C4-2B (cell line): ENCODE data around the gene TPO.

Experiments used
- H3K27ac ChIP-seq: fragments of 450-650 bp; 2 replicates; pipeline ENCODE4 v1.5.1; 2017
- CTCF ChIP-seq: fragments of 450-650 bp; conservative IDR thresholded peaks from 2 replicates; pipeline ENCODE4 v1.5.1; 2017; ENCODE audit warnings: mild to moderate bottlenecking
- ZFX ChIP-seq: fragments of 450-650 bp; IDR thresholded peaks from 2 replicates; pipeline ENCODE4 v1.6.1; 2017

The TPO gene

GRCh38 chr2:1460851-1461418 lies 47.7 kb downstream of the TPO start:
- H3K27ac ChIP-seq = no peak overlapping the region
- TF ChIP-seq ZFX = no peak
- TF ChIP-seq CTCF = no peak

GRCh38 chr2:1461507-1462390 lies 48.5 kb downstream of the TPO start:
- no peak for TF ChIP-seq ZFX
- no peak for TF ChIP-seq CTCF
- H3K27ac ChIP-seq = no peak overlapping the region

- H3K27ac ChIP-seq = no peak overlapping the region
- no peak for TF ChIP-seq ZFX
- no peak for TF ChIP-seq CTCF
Observed at GRCh38 chr2:1462994-1463393, 49.7 kb downstream of the TPO start.

GRCh38 chr2:1472350-1472749 lies 59.1 kb downstream of the TPO start:
- TF ChIP-seq ZFX (no peak), CTCF (no peak)
- no peak overlapping the region for H3K27ac ChIP-seq

GRCh38 chr2:1476617-1477195 lies 63.4 kb downstream of the TPO start:
- TF ChIP-seq ZFX (no peak), CTCF (no peak)
- no peak overlapping the region for H3K27ac ChIP-seq

GRCh38 chr2:1477196-1478040 lies 64.2 kb downstream of the TPO start:
- no peak overlapping the region for H3K27ac ChIP-seq
- no peak for TF ChIP-seq ZFX
- no peak for TF ChIP-seq CTCF
